T-helper 2 cell treated with Interferon-gamma antibody and Interleukin-4, amounts not matched to agents 5 μg/mL and 100 μg/mL, for 36 hours (primary cell): ENCODE results near the gene MYL4.
"Not testable (repeated sequence)": the region's sequence is repeated elsewhere in the genome, so short reads cannot be mapped to it uniquely, and the experiment has no call there.

ENCODE experiments used
- DNase-seq: peaks from one replicate; pipeline ENCODE4 v3.0.0; 2021; ENCODE audit warnings: low spot score
- H3K27ac Mint-ChIP-seq: one replicate; pipeline ENCODE4 v1.8.0; 2021; ENCODE audit warnings: mild to moderate bottlenecking, mixed read lengths
- H3K27me3 Mint-ChIP-seq: one replicate; pipeline ENCODE4 v1.8.0; 2021; ENCODE audit warnings: low read depth, mixed read lengths
- H3K36me3 Mint-ChIP-seq: one replicate; pipeline ENCODE4 v1.8.0; 2021; ENCODE audit warnings: low read depth, mixed read lengths
- H3K4me1 Mint-ChIP-seq: one replicate; pipeline ENCODE4 v1.8.0; 2021; ENCODE audit warnings: low read depth, mixed read lengths
- H3K4me3 Mint-ChIP-seq: one replicate; pipeline ENCODE4 v1.8.0; 2022; ENCODE audit warnings: mild to moderate bottlenecking, moderate library complexity, mixed read lengths
- H3K9me3 Mint-ChIP-seq: one replicate; pipeline ENCODE4 v1.8.0; 2021; ENCODE audit warnings: mixed read lengths

Gene MYL4

DNA sequence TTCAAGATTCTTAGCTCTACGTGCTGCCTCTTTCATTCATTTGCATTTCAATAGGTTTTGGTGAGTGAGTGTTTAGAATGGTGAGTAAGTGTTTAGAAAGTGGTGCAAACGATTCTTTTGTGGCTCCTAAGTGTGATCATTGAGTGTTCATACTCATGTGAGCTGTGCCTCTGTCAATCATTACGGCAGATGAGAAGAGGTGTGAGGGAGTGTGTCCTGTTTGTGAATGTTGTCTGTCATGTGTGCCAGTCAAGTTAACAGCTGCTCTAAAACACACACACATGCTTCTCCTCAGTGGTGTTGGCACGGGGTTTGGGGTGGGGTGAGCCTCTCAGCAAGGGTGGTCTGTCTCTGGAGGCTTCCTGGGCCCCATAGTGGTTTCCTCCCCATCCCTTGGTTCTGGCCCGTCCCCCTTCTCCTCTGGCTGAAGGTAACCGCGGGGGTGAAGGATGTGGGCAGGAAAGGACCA is 11.4 kb downstream of the MYL4 start:
- Mint-ChIP-seq H3K4me1 (peaks cover 29% of the 10 kb centered on the region), H3K27me3 (no peaks in the 10 kb centered on the region), H3K27ac (peak overlapping the region; percentile 22), H3K9me3 (peaks cover 16% of the 10 kb centered on the region), H3K36me3 (no peaks in the 10 kb centered on the region), H3K4me3 (no peak overlapping the region)
- DNase-seq = no peak

DNA sequence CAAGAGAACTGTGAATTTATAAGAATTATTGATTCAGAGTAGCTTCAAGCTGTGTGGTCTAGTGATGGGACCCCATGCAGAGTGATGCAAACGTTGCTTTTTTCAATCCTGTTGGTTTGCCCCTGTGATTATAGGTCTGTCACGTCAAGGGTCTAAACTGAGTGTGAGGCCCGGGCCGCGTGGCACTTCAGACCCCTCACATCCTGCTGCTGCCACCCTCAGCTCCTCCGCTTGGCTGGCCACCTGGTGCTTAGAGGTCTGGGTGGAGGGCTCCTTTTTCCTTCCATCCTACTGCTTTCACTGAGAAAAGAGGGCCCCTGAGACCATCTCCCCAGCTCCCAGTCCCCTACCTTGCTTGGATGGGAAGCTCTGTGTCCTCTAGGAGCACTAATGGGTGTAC is 12.0 kb downstream of the MYL4 start:
- peaks cover 16% of the 10 kb centered on the region for H3K9me3 Mint-ChIP-seq
- no peaks in the 10 kb centered on the region for H3K36me3 Mint-ChIP-seq
- H3K27me3 Mint-ChIP-seq = no peaks in the 10 kb centered on the region
- no peak overlapping the region for H3K4me3 Mint-ChIP-seq
- H3K27ac Mint-ChIP-seq = peak overlapping the region; percentile 7
- DNase-seq = no peak
- peaks cover 28% of the 10 kb centered on the region for H3K4me1 Mint-ChIP-seq

DNA sequence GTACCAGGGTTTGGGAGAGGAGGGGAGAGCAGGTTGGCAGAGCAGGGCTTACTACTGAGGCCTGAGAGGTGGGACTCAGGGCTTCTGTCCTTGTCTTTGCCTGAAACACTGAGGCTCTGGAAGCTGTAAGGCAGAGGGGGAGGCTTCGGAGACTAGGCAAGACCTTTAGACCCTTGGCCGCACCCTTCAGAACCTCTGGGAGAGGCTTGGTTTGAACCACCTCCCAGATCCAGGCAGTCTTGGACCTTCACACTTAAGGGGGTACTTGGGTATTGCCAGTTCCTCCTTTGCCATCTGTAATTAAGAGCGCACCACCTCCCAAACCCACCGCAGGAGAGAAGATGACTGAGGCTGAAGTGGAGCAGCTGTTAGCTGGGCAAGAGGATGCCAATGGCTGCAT is 12.9 kb downstream of the MYL4 start:
- Mint-ChIP-seq H3K36me3 (no peaks in the 10 kb centered on the region), H3K9me3 (peaks cover 16% of the 10 kb centered on the region), H3K27me3 (no peaks in the 10 kb centered on the region), H3K27ac (no peak overlapping the region), H3K4me3 (no peak overlapping the region), H3K4me1 (peaks cover 27% of the 10 kb centered on the region)
- no peak for DNase-seq

DNA sequence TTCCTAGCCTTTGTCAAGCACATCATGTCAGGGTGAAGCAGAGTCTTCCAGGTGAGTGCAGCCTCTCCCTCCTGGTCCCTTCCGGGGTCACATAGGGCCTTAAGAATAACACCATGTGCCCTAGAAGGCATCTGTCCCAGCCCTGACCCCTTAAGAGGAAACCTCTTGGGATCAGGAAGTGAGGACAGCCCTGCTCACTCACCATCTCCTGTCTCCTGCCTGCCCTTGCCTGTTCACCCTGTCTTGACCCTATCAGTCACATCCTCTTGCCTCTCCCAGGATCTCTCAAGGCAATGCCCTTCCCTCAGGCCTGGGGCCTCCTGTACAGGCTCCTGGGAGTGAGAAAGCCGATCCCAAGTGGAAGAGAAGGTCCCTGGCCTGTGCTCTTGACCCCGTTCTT is 13.9 kb downstream of the MYL4 start:
- DNase-seq = no peak
- Mint-ChIP-seq H3K36me3 (no peaks in the 10 kb centered on the region), H3K9me3 (peaks cover 16% of the 10 kb centered on the region), H3K4me3 (no peak overlapping the region), H3K4me1 (peaks cover 23% of the 10 kb centered on the region), H3K27ac (no peak overlapping the region), H3K27me3 (peaks cover 3% of the 10 kb centered on the region)

DNA sequence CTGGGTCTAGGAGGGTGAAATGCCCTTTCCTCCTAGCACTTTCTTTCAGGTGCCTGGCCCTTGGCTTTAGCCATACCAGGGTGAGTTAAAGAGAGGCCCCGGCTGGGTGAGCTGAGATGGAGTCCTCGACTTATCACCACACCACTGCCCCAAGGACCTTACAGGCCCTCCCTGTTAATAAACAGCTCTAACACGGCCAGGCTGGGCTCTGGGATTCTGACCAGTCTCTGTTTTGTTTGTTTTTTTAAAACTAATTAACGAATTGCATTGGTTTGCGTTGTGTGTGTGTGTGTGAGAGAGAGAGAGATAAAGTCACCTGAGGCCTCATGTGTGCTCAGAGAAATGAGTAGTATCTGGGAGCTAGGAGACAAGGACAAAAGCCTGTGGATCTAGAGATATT is 14.3 kb downstream of the MYL4 start:
- Mint-ChIP-seq H3K9me3 (peaks cover 16% of the 10 kb centered on the region), H3K27ac (no peak overlapping the region), H3K4me1 (peaks cover 21% of the 10 kb centered on the region), H3K36me3 (no peaks in the 10 kb centered on the region), H3K27me3 (peaks cover 5% of the 10 kb centered on the region), H3K4me3 (no peak overlapping the region)
- DNase-seq = no peak

DNA sequence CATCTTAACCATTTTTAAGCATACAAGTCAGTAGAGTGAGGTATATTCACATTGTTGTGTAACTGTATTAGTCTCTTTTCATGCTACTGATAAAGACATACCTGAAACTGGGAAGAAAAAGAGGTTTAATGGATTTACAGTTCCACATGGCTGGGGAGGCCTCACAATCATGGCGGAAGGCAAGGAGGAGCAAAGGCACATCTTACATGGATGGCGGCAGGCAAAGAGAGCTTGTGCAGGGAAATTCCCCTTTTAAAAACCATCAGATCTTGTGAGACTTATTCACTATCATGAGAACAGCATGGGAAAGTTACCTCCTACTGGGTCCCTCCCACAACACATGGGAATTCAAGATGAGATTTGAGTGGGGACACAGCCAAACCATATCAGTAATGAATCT is 14.9 kb downstream of the MYL4 start:
- H3K4me3 Mint-ChIP-seq, H3K36me3 Mint-ChIP-seq, H3K27ac Mint-ChIP-seq, DNase-seq, H3K27me3 Mint-ChIP-seq: not testable (repeated sequence)
- H3K4me1 Mint-ChIP-seq = peaks cover 18% of the 10 kb centered on the region
- H3K9me3 Mint-ChIP-seq = peaks cover 16% of the 10 kb centered on the region

DNA sequence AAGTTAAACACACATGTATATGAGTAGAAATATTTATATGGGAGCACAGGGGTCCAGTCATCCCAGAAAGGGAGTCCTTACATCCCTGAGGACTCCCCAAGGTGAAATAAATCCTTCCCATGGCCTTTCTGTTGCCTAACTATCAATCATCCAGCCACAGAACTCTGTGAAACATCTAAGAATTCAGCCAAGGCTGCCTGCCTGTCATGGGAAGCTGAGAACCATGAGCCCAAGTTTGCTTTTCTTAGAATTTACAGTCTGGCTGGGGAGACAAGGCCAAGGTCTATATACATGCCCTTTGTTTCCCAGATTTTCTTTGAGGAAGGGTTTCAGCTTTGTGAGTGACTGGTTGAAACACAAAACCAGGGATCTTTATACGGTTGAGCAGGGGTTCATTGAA is 15.8 kb downstream of the MYL4 start:
- H3K27ac Mint-ChIP-seq = no peak overlapping the region
- peaks cover 5% of the 10 kb centered on the region for H3K27me3 Mint-ChIP-seq
- peaks cover 16% of the 10 kb centered on the region for H3K9me3 Mint-ChIP-seq
- no peaks in the 10 kb centered on the region for H3K36me3 Mint-ChIP-seq
- H3K4me1 Mint-ChIP-seq = peaks cover 19% of the 10 kb centered on the region
- DNase-seq = no peak
- no peak overlapping the region for H3K4me3 Mint-ChIP-seq

DNA sequence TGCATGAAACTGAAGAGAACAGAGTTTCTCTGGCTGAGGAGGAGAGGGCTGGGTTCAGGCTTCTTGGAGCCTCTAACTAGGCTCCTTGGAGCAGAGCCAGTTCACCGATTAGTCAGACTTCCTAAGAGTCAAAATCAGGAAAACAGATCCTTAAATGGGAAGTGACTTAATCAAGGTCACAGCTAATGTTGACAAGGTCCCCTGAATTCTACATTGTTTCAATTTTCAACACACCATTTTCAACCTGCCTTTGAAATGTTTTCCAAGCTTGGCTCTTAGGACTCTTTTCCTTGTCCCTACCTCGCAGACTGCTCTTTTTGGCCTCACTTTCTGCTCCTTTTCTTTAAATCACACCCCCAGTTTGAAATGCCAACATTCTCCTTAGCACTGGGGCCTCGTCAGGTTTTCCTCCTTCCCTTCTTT is 16.3 kb downstream of the MYL4 start:
- H3K4me3 Mint-ChIP-seq = no peak overlapping the region
- no peak overlapping the region for H3K27ac Mint-ChIP-seq
- H3K4me1 Mint-ChIP-seq = peaks cover 20% of the 10 kb centered on the region
- H3K36me3 Mint-ChIP-seq = no peaks in the 10 kb centered on the region
- no peak for DNase-seq
- H3K27me3 Mint-ChIP-seq = peaks cover 8% of the 10 kb centered on the region
- peaks cover 16% of the 10 kb centered on the region for H3K9me3 Mint-ChIP-seq

DNA sequence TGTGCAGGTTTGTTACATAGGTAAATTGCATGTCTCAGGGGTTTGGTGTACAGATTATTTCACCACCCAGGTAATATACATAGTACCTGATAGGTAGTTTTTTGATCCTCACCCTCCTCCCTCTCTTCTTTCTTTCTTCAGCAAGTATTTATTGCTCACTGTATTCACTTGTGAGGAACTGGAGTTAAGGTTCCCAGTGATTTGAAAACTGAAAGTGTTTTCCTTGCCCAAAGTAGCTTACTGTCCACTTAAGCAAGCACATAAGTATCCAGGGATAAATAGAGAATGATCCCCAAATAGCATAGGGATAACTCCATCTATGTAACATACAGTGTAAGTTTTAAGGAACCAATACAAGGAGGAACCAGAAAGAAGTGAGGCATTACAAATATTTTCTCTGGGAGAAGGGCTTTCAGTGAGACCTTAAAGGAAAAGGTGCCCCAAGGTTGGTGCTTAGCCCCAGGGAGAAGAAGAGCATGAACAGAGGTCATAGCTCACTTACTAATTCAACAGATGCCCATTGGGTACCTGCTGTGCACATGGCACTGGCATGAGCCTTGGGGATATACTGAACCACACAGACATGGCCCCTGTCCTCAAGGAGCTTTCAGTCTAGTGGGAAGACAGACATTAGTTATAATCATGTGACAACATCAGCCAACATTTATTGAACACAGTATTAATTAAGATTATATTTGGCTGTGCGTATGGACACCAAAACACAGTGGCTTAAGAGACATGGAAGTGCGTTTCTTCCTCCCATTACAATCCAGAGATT is 17.0 kb downstream of the MYL4 start:
- H3K4me3 Mint-ChIP-seq = no peak overlapping the region

DNA sequence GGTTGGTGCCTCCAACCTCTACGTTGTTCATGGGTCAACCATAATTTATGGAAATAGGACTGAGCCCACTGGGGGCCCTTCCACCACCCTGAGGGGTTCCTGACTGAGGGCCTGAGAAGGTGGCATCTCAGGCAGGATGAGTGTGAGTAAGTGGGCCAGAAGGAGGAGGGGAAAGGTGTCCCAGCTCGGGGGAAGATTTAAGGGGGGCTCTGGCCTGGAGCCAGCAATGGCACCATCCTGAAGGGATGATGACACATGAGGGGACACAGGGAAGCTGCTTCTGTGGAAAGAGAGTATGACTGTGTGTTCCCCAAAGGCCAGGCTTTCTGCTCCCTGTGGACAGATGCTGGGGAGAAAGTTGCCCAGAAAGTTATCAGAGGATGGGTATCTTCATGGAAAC is 18.7 kb downstream of the MYL4 start:
- no peak overlapping the region for H3K27ac Mint-ChIP-seq
- peaks cover 15% of the 10 kb centered on the region for H3K4me1 Mint-ChIP-seq
- H3K36me3 Mint-ChIP-seq = no peaks in the 10 kb centered on the region
- no peak overlapping the region for H3K4me3 Mint-ChIP-seq
- no peak for DNase-seq
- H3K27me3 Mint-ChIP-seq = peaks cover 23% of the 10 kb centered on the region
- H3K9me3 Mint-ChIP-seq = peaks cover 16% of the 10 kb centered on the region

More for the DNA sequence above, 17.0 kb downstream of the MYL4 start:
- Mint-ChIP-seq H3K36me3 (no peaks in the 10 kb centered on the region), H3K27ac (no peak overlapping the region), H3K9me3 (peaks cover 16% of the 10 kb centered on the region), H3K27me3 (peaks cover 13% of the 10 kb centered on the region), H3K4me1 (peaks cover 19% of the 10 kb centered on the region)
- no peak for DNase-seq

DNA sequence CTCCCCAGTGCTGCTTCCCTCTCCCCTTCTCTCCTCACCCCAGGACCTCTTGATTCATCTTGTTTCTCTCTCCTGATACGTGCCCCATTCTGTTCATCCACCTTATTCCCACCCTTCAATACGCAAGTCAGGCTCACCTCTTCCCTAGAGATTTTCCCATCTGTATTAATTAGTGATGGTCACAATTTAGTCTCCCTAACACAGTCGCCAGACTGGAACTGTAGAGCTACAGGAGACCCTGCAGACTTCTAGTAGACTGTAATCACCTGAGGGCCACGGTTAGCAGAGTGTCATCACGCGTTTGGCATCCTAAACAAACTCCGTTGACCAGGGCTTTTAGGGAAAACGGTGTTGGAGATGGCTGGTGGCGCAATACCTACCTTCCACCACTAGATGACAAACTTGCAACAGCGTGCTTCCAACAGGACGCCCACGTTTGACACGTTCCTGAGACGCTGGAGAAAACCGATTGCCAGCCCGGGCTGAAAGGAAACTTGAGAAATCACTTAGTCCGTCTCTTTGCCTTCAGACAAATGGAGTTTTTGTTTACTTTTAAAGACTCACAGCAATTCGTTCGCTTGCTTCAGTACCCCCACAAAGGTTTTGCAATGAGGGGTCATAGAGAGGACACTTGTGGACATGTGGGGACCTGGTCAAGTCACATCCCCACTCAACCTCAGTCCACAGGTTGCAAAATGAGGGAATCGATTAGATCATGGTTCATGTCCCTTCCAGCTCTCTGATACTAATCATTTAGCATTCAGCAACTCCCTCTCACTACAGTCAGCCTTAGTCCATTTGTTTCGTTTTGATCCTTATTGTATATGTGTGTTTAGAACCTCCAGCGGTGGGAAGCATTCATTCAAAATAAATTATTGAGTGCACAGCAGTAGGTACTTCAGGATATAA is 20.6 kb downstream of the MYL4 start:
- Mint-ChIP-seq H3K4me1 (peaks cover 15% of the 10 kb centered on the region), H3K9me3 (no peaks in the 10 kb centered on the region), H3K27ac (peak overlapping the region; percentile 13), H3K27me3 (peaks cover 26% of the 10 kb centered on the region), H3K4me3 (peak overlapping the region; percentile 62), H3K36me3 (no peaks in the 10 kb centered on the region)
- peak; percentile 72 for DNase-seq

DNA sequence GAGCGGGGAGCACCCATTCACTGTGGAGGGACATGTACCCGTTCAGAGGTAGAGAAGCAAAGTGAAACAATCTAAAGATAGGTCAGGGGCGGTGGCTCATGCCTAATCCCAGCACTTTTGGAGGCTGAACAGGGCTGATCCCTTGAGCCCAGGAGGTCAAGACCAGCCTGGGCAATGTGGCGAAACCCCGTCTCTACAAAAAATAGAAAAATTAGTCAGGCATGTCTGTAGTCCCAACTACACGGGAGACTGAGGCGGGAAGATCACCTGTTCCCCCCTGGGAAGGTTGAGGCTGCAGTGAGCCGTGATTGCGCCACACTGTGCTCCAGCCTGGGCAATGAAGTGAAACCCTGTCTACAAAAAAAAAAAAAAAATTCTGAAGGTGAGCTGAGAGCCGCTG is 21.7 kb downstream of the MYL4 start:
- DNase-seq = no peak
- Mint-ChIP-seq H3K4me1 (peaks cover 15% of the 10 kb centered on the region), H3K27me3 (peaks cover 26% of the 10 kb centered on the region), H3K36me3 (no peaks in the 10 kb centered on the region), H3K27ac (no peak overlapping the region), H3K9me3 (no peaks in the 10 kb centered on the region), H3K4me3 (no peak overlapping the region)

DNA sequence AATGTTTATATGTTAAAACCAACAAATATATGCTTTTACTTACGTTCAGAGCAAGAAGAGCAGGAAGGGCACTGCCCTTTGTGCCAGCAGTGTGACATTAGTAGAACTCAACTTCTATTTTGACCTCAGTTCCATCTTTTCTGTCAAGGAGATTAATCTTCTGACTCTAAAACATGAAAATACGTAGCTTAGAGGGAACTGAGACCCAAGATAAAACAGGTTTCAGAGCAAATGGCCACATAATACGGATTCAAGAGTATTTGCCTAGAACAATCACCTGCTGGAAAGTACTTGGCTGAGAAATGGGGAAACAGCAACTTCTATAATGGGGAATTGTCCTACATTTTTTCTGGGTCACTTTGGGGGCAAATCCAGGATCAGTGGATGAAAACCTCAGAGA is 22.2 kb downstream of the MYL4 start:
- H3K4me3 Mint-ChIP-seq = no peak overlapping the region
- H3K4me1 Mint-ChIP-seq = peaks cover 15% of the 10 kb centered on the region
- H3K9me3 Mint-ChIP-seq = no peaks in the 10 kb centered on the region
- H3K27ac Mint-ChIP-seq = no peak overlapping the region
- no peak for DNase-seq
- H3K27me3 Mint-ChIP-seq = peaks cover 26% of the 10 kb centered on the region
- H3K36me3 Mint-ChIP-seq = no peaks in the 10 kb centered on the region

DNA sequence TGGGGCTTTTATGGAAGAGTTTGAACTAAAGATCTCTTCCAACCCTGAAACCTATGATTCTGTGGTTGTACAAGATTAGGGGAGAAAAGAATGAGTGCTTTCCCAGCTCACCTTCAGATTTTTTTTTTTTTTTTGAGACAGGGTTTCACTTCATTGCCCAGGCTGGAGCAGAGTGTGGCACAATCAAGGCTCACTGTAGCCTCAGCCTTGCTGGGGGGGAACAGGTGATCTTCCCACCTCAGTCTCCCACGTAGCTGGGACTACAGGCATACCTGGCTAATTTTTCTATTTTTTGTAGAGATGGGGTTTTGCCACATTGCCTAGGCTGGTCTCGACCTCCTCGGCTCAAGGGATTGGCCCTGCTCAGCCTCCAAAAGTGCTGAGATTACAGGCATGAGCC is 22.7 kb downstream of the MYL4 start:
- H3K9me3 Mint-ChIP-seq = no peaks in the 10 kb centered on the region
- no peak overlapping the region for H3K27ac Mint-ChIP-seq
- no peak overlapping the region for H3K4me3 Mint-ChIP-seq
- H3K36me3 Mint-ChIP-seq = no peaks in the 10 kb centered on the region
- peaks cover 26% of the 10 kb centered on the region for H3K27me3 Mint-ChIP-seq
- H3K4me1 Mint-ChIP-seq = peaks cover 15% of the 10 kb centered on the region
- no peak for DNase-seq
